ENCODE measurements around the gene ADRB1. TPM values are rescaled to one million over a fixed set of nuclear protein-coding genes. Genes with fewer than 3 reads are reported as not detected.

Gene ADRB1
- total RNA-seq (2014; rRNA removed; shearing (Covaris generic); ENCODE audit: low replicate concordance): not detected in 2 replicates

GRCh38 chr10:114043532-114044246 lies at the start of gene ADRB1:
ADRB1 (plus strand) TSS chr10:114043866; CDS start chr10:114044133, 267 bp downstream.
- Histone ChIP-seq H3K27me3 (peaks cover 42% of the 10 kb centered on the region), H3K4me3 (peak within 1 kb of the TSS; percentile 47), H3K9me3 (no peaks in the 10 kb centered on the region), H3K36me3 (no peaks in the 10 kb centered on the region)
- DNase-seq: peak; percentile 82

GRCh38 chr10:113995201-113995600 lies 48.5 kb upstream of the ADRB1 start:
- no peak for DNase-seq
- H3K9me3 ChIP-seq: no peaks in the 10 kb centered on the region
- H3K4me3 ChIP-seq: no peak overlapping the region
- no peaks in the 10 kb centered on the region for H3K27me3 ChIP-seq
- H3K36me3 ChIP-seq: no peaks in the 10 kb centered on the region

GRCh38 chr10:113997428-113997827 lies 46.2 kb upstream of the ADRB1 start:
- H3K9me3 ChIP-seq: no peaks in the 10 kb centered on the region
- DNase-seq: no peak
- H3K4me3 ChIP-seq: no peak overlapping the region
- H3K36me3 ChIP-seq: no peaks in the 10 kb centered on the region
- no peaks in the 10 kb centered on the region; the same call in 1 of the 2 replicates for H3K27me3 ChIP-seq

- H3K36me3 ChIP-seq: no peaks in the 10 kb centered on the region
- no peak for DNase-seq
- H3K9me3 ChIP-seq: no peaks in the 10 kb centered on the region
- H3K27me3 ChIP-seq: no peaks in the 10 kb centered on the region; the same call in 1 of the 2 replicates
- H3K4me3 ChIP-seq: no peak overlapping the region
Observed at GRCh38 chr10:113999531-113999930, 44.1 kb upstream of the ADRB1 start.

GRCh38 chr10:114000457-114001010 lies 43.1 kb upstream of the ADRB1 start:
- DNase-seq: no peak
- no peaks in the 10 kb centered on the region; the same call in 1 of the 2 replicates for H3K27me3 ChIP-seq
- H3K9me3 ChIP-seq: no peaks in the 10 kb centered on the region
- H3K4me3 ChIP-seq: no peak overlapping the region
- no peaks in the 10 kb centered on the region for H3K36me3 ChIP-seq

GRCh38 chr10:114002422-114002821 lies 41.2 kb upstream of the ADRB1 start:
- DNase-seq: no peak
- H3K9me3 ChIP-seq: no peaks in the 10 kb centered on the region
- no peaks in the 10 kb centered on the region; the same call in 1 of the 2 replicates for H3K27me3 ChIP-seq
- H3K4me3 ChIP-seq: no peak overlapping the region
- H3K36me3 ChIP-seq: no peaks in the 10 kb centered on the region

GRCh38 chr10:114003161-114003941 lies 40.3 kb upstream of the ADRB1 start:
- no peaks in the 10 kb centered on the region for H3K9me3 ChIP-seq
- no peak overlapping the region for H3K4me3 ChIP-seq
- H3K27me3 ChIP-seq: no peaks in the 10 kb centered on the region; the same call in 1 of the 2 replicates
- no peak for DNase-seq
- no peaks in the 10 kb centered on the region for H3K36me3 ChIP-seq

- no peaks in the 10 kb centered on the region for H3K36me3 ChIP-seq
- H3K9me3 ChIP-seq: no peaks in the 10 kb centered on the region
- H3K27me3 ChIP-seq: 0 out of 2 replicates have a peak, but pooled peaks cover 3% of the 10 kb centered on the region
- DNase-seq: no peak
- H3K4me3 ChIP-seq: no peak overlapping the region
Observed at GRCh38 chr10:114009281-114009996, 34.2 kb upstream of the ADRB1 start.

- H3K36me3 ChIP-seq: no peaks in the 10 kb centered on the region
- H3K27me3 ChIP-seq: 0 out of 2 replicates have a peak, but pooled peaks cover 5% of the 10 kb centered on the region
- DNase-seq: no peak
- no peak overlapping the region for H3K4me3 ChIP-seq
- H3K9me3 ChIP-seq: no peaks in the 10 kb centered on the region
Observed at GRCh38 chr10:114010316-114010715, 33.4 kb upstream of the ADRB1 start.

- Histone ChIP-seq H3K27me3 (0 out of 2 replicates have a peak, but pooled peaks cover 5% of the 10 kb centered on the region), H3K36me3 (no peaks in the 10 kb centered on the region), H3K9me3 (0 out of 2 replicates have a peak, but pooled peaks cover 2% of the 10 kb centered on the region), H3K4me3 (no peak overlapping the region)
- DNase-seq: no peak
Observed at GRCh38 chr10:114012650-114013049, 31.0 kb upstream of the ADRB1 start.

GRCh38 chr10:114015708-114016107 lies 28.0 kb upstream of the ADRB1 start:
- Histone ChIP-seq H3K9me3 (0 out of 2 replicates have a peak, but pooled peaks cover 2% of the 10 kb centered on the region), H3K27me3 (0 out of 2 replicates have a peak, but pooled peaks cover 2% of the 10 kb centered on the region), H3K4me3 (no peak overlapping the region), H3K36me3 (no peaks in the 10 kb centered on the region)
- DNase-seq: no peak

- Histone ChIP-seq H3K27me3 (0 out of 2 replicates have a peak, but pooled peaks cover 2% of the 10 kb centered on the region), H3K4me3 (no peak overlapping the region), H3K36me3 (no peaks in the 10 kb centered on the region), H3K9me3 (0 out of 2 replicates have a peak, but pooled peaks cover 2% of the 10 kb centered on the region)
- DNase-seq: no peak
Observed at GRCh38 chr10:114017271-114017670, 26.4 kb upstream of the ADRB1 start.

GRCh38 chr10:114017873-114018272 lies 25.8 kb upstream of the ADRB1 start:
- H3K4me3 ChIP-seq: no peak overlapping the region
- DNase-seq: no peak
- H3K9me3 ChIP-seq: 0 out of 2 replicates have a peak, but pooled peaks cover 2% of the 10 kb centered on the region
- H3K36me3 ChIP-seq: no peaks in the 10 kb centered on the region
- H3K27me3 ChIP-seq: 0 out of 2 replicates have a peak, but pooled peaks cover 2% of the 10 kb centered on the region

GRCh38 chr10:114019226-114019625 lies 24.4 kb upstream of the ADRB1 start:
- Histone ChIP-seq H3K4me3 (no peak overlapping the region), H3K9me3 (0 out of 2 replicates have a peak, but pooled peaks cover 2% of the 10 kb centered on the region), H3K36me3 (no peaks in the 10 kb centered on the region), H3K27me3 (0 out of 2 replicates have a peak, but pooled peaks cover 2% of the 10 kb centered on the region)
- no peak for DNase-seq

GRCh38 chr10:114021154-114021553 lies 22.5 kb upstream of the ADRB1 start:
- H3K36me3 ChIP-seq: no peaks in the 10 kb centered on the region
- H3K27me3 ChIP-seq: no peaks in the 10 kb centered on the region
- no peaks in the 10 kb centered on the region for H3K9me3 ChIP-seq
- no peak overlapping the region for H3K4me3 ChIP-seq
- DNase-seq: no peak

Data from MG63 (cell line).